IPS-15b (cell line): ENCODE results near the gene CMIP.

Experiments used
- H3K27me3 ChIP-seq: one replicate; pipeline ENCODE4 v1.6.1; 2013; ENCODE audit warnings: low read length; ENCODE audit not compliant: control insufficient read depth, insufficient read depth
- H3K36me3 ChIP-seq: one replicate; pipeline ENCODE4 v1.6.1; 2013; ENCODE audit warnings: low read length; ENCODE audit not compliant: control insufficient read depth, insufficient read depth
- H3K4me1 ChIP-seq: one replicate; pipeline ENCODE4 v1.6.1; 2013; ENCODE audit warnings: mild to moderate bottlenecking, low read length; ENCODE audit not compliant: control insufficient read depth, insufficient read depth
- H3K4me3 ChIP-seq: one replicate; pipeline ENCODE4 v1.5.1; 2013; ENCODE audit warnings: low read depth, low read length
- H3K9ac ChIP-seq: one replicate; pipeline ENCODE4 v1.6.1; 2013; ENCODE audit warnings: low read depth, mild to moderate bottlenecking, low read length
- H3K9me3 ChIP-seq: one replicate; pipeline ENCODE4 v1.6.1; 2013; ENCODE audit warnings: mild to moderate bottlenecking, low read length; ENCODE audit not compliant: control insufficient read depth, insufficient read depth

CMIP gene

GRCh38 chr16:81469710-81470535 is 25.3 kb downstream of the CMIP start:
- H3K4me3 ChIP-seq = no peak overlapping the region
- no peak overlapping the region for H3K9ac ChIP-seq
- H3K27me3 ChIP-seq = no peaks in the 10 kb centered on the region
- no peaks in the 10 kb centered on the region for H3K4me1 ChIP-seq
- H3K9me3 ChIP-seq = no peaks in the 10 kb centered on the region
- peaks cover 6% of the 10 kb centered on the region for H3K36me3 ChIP-seq

- no peaks in the 10 kb centered on the region for H3K4me1 ChIP-seq
Observed at GRCh38 chr16:81470796-81471636, 26.4 kb downstream of the CMIP start.

GRCh38 chr16:81471882-81472281 is 27.3 kb downstream of the CMIP start:
- Histone ChIP-seq H3K9ac (no peak overlapping the region), H3K27me3 (no peaks in the 10 kb centered on the region), H3K36me3 (peaks cover 10% of the 10 kb centered on the region), H3K4me1 (no peaks in the 10 kb centered on the region), H3K9me3 (no peaks in the 10 kb centered on the region), H3K4me3 (no peak overlapping the region)

More at GRCh38 chr16:81470796-81471636, 26.4 kb downstream of the CMIP start:
- no peak overlapping the region for H3K4me3 ChIP-seq
- no peaks in the 10 kb centered on the region for H3K9me3 ChIP-seq
- peaks cover 7% of the 10 kb centered on the region for H3K36me3 ChIP-seq
- H3K27me3 ChIP-seq = no peaks in the 10 kb centered on the region
- H3K9ac ChIP-seq = no peak overlapping the region

DNA sequence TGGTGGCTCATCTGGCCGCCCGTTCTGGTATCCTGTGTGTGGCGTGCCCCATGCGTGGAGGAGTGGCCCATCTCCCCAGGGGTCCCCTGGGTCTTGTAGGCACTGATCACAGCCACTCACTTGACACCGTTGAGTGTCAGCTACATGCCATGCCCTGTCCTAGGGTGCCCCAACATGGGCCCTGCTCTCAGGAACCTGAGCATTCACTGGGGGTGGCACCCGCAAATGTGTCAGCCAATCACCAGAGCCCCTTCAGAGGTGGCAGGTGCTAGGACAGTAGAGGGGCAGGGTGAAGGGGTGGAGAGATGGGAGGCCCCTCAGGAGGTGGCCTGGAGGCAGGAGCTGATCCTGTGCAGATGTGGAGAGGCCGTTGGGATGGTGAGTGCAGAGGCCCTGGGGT is 27.8 kb downstream of the CMIP start:
- Histone ChIP-seq H3K4me1 (no peaks in the 10 kb centered on the region), H3K9ac (no peak overlapping the region), H3K4me3 (no peak overlapping the region), H3K36me3 (peaks cover 10% of the 10 kb centered on the region), H3K27me3 (no peaks in the 10 kb centered on the region), H3K9me3 (no peaks in the 10 kb centered on the region)

GRCh38 chr16:81473066-81473488 is 28.5 kb downstream of the CMIP start:
- Histone ChIP-seq H3K27me3 (no peaks in the 10 kb centered on the region), H3K4me1 (peaks cover 2% of the 10 kb centered on the region), H3K4me3 (no peak overlapping the region), H3K9me3 (no peaks in the 10 kb centered on the region), H3K9ac (no peak overlapping the region), H3K36me3 (peaks cover 13% of the 10 kb centered on the region)

DNA sequence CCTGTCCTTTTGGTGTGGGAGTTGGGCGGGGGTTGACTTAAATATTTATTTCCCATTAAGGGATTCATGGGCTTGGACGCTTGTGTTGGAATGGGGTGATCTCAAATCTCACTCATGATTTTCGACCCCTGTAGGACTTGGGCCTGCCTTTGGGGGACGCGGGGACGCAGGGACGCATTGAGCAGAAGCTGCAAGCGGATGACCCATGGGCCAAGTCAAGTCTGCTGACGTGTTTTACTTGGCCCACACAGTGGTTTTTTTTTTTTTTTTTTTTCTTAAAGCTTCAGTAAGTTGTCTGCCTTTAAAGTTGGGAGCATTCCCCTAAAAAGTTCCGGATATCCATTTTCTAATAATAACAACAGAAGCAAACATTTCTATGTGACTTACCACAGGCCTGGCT is 28.9 kb downstream of the CMIP start:
- Histone ChIP-seq H3K4me3 (no peak overlapping the region), H3K36me3 (peaks cover 11% of the 10 kb centered on the region), H3K4me1 (peaks cover 2% of the 10 kb centered on the region), H3K9ac (no peak overlapping the region), H3K9me3 (no peaks in the 10 kb centered on the region), H3K27me3 (no peaks in the 10 kb centered on the region)

GRCh38 chr16:81473969-81474959 is 29.7 kb downstream of the CMIP start:
- H3K4me3 ChIP-seq = no peak overlapping the region
- H3K4me1 ChIP-seq = peaks cover 2% of the 10 kb centered on the region
- H3K9me3 ChIP-seq = no peaks in the 10 kb centered on the region
- H3K36me3 ChIP-seq = peaks cover 11% of the 10 kb centered on the region
- no peak overlapping the region for H3K9ac ChIP-seq
- no peaks in the 10 kb centered on the region for H3K27me3 ChIP-seq

GRCh38 chr16:81477697-81478693 is 33.4 kb downstream of the CMIP start:
- peaks cover 15% of the 10 kb centered on the region for H3K36me3 ChIP-seq
- H3K9me3 ChIP-seq = no peaks in the 10 kb centered on the region
- no peaks in the 10 kb centered on the region for H3K27me3 ChIP-seq
- no peak overlapping the region for H3K4me3 ChIP-seq
- peaks cover 6% of the 10 kb centered on the region for H3K4me1 ChIP-seq
- H3K9ac ChIP-seq = no peak overlapping the region

- no peaks in the 10 kb centered on the region for H3K27me3 ChIP-seq
- H3K9me3 ChIP-seq = no peaks in the 10 kb centered on the region
- no peak overlapping the region for H3K4me3 ChIP-seq
- peaks cover 6% of the 10 kb centered on the region for H3K4me1 ChIP-seq
- H3K9ac ChIP-seq = no peak overlapping the region
- peaks cover 15% of the 10 kb centered on the region for H3K36me3 ChIP-seq
Observed at GRCh38 chr16:81478876-81479511, 34.4 kb downstream of the CMIP start.

GRCh38 chr16:81480606-81481206 is 36.1 kb downstream of the CMIP start:
- Histone ChIP-seq H3K4me1 (peaks cover 6% of the 10 kb centered on the region), H3K4me3 (no peak overlapping the region), H3K9me3 (no peaks in the 10 kb centered on the region), H3K27me3 (no peaks in the 10 kb centered on the region), H3K36me3 (peaks cover 11% of the 10 kb centered on the region), H3K9ac (no peak overlapping the region)
